HepG2 (cell line): ENCODE results near the gene MYO16.

Experiments
- CHCHD3 ChIP-seq: sonication (generic); formaldehyde crosslinking; IDR thresholded peaks from 2 replicates; pipeline ENCODE4 v1.8.0; 2022; ENCODE audit warnings: mild to moderate bottlenecking, missing genetic modification reagents, moderate library complexity
- MAZ ChIP-seq, 2 experiments: sonication (generic) in 1 of 2; formaldehyde crosslinking in 1 of 2; IDR thresholded peaks; 2 replicates each; pipeline versions ENCODE4 v1.5.0 to v1.6.1; 2012 to 2020; ENCODE audit warnings: low read depth in 2 of 2, mild to moderate bottlenecking in 2 of 2, borderline replicate concordance in 1 of 2, improper control_type of control experiment in 1 of 2, low read length in 1 of 2, missing genetic modification reagents in 1 of 2, moderate library complexity in 1 of 2
- PBX3 ChIP-seq: sonication (generic); formaldehyde crosslinking; IDR thresholded peaks from 2 replicates; pipeline ENCODE4 v1.8.1; 2023; ENCODE audit warnings: missing genetic modification reagents, inconsistent platforms, borderline replicate concordance
- POLR2A ChIP-seq, 2 experiments: IDR thresholded peaks; 2 replicates each; pipeline ENCODE4 v1.6.1; 2011; ENCODE audit warnings: low read depth in 2 of 2, low read length in 2 of 2, mild to moderate bottlenecking in 1 of 2, moderate library complexity in 1 of 2; ENCODE audit not compliant: insufficient read depth in 1 of 2
- RAD21 ChIP-seq: fragments of 450-650 bp; formaldehyde crosslinking; IDR thresholded peaks from 2 replicates; pipeline ENCODE4 v1.5.0; 2020; ENCODE audit warnings: mild to moderate bottlenecking
- RXRA ChIP-seq: sonication (generic); formaldehyde crosslinking; IDR thresholded peaks from 2 replicates; pipeline ENCODE4 v1.5.1; 2020; ENCODE audit warnings: missing genetic modification reagents
- ZNF282 ChIP-seq: fragments of 450-650 bp; IDR thresholded peaks from 2 replicates; pipeline ENCODE4 v1.6.1; 2018; ENCODE audit not compliant: partially characterized antibody

GRCh38 chr13:108960006-108960405 lies 330.6 kb downstream of the MYO16 start:
- TF ChIP-seq PBX3 (CRISPR knock-in tag) (no peak), RAD21 (no peak), ZNF282 (no peak), CHCHD3 (CRISPR knock-in tag) (no peak), MAZ (IDR thresholded peaks at IDR 0.05; ENCODE audit: borderline replicate concordance, low read depth, low read length) (no peak), MAZ (CRISPR knock-in tag; IDR thresholded peaks at IDR 0.05; ENCODE audit: low read depth) (no peak), POLR2A (IDR thresholded peaks at IDR 0.05; ENCODE audit: insufficient read depth in 1 of 2, low read depth in 2 of 2, low read length in 2 of 2) (no peak), RXRA (CRISPR knock-in tag) (no peak)
